T47D (cell line): ENCODE measurements around the gene SHISA7.

ENCODE experiments used
- DNase-seq, 2 experiments: peaks; one replicate each; pipeline versions ENCODE4 v3.0.0 to v3.0.0-alpha.2; 2011 to 2012; ENCODE audit warnings: low read depth in 1 of 2, low spot score in 1 of 2
- JUND ChIP-seq: IDR thresholded peaks from 2 replicates; pipeline ENCODE4 v1.6.1; 2012; ENCODE audit warnings: low read depth
- in situ Hi-C: cut with HindIII; loops from 2 replicates; pipeline ENCODE4 v1.10.0; 2016; ENCODE audit warnings: low sequenced_read_pairs, low pct_unique_long_range_greater_than_20kb

The SHISA7 gene

GRCh38 chr19:55486043-55486970 is 43.2 kb upstream of the SHISA7 start:
- no peak for TF ChIP-seq JUND
- in situ Hi-C loops, result no loop called here
- no peak for DNase-seq

GRCh38 chr19:55485439-55486011 is 42.4 kb upstream of the SHISA7 start:
- in situ Hi-C loops, result no loop called here
- DNase-seq, result no peak
- TF ChIP-seq JUND, result no peak

- no peak for TF ChIP-seq JUND
- in situ Hi-C loops, result no loop called here
- peak; percentile 53 to 86 for DNase-seq
Measured at GRCh38 chr19:55484593-55485438, 41.7 kb upstream of the SHISA7 start, which contains the start of gene NAT14. Gene NAT14, plus strand, starts transcription at chr19:55485188. Its CDS starts 521 bp downstream, at chr19:55485709.

GRCh38 chr19:55483706-55484592 is 40.8 kb upstream of the SHISA7 start:
- TF ChIP-seq JUND, result no peak
- in situ Hi-C loops, result no loop called here
- no peak for DNase-seq

- in situ Hi-C loops, result no loop called here
Measured at GRCh38 chr19:55482967-55483705, 40.0 kb upstream of the SHISA7 start.

GRCh38 chr19:55482156-55482961 is 39.3 kb upstream of the SHISA7 start:
- TF ChIP-seq JUND, result no peak
- in situ Hi-C loops, result no loop called here
- no peak for DNase-seq

More at GRCh38 chr19:55482967-55483705, 40.0 kb upstream of the SHISA7 start:
- TF ChIP-seq JUND, result no peak
- DNase-seq, result no peak

GRCh38 chr19:55481794-55482155 is 38.7 kb upstream of the SHISA7 start:
- DNase-seq, result no peak
- in situ Hi-C loops, result no loop called here
- no peak for TF ChIP-seq JUND

- no peak for TF ChIP-seq JUND
- DNase-seq, result no peak
- in situ Hi-C loops, result no loop called here
Measured at GRCh38 chr19:55481148-55481793, 38.2 kb upstream of the SHISA7 start.

- no peak for TF ChIP-seq JUND
- in situ Hi-C loops, result no loop called here
- no peak for DNase-seq
Measured at GRCh38 chr19:55479451-55480230, 36.5 kb upstream of the SHISA7 start.

- TF ChIP-seq JUND, result no peak
- DNase-seq, result no peak
- in situ Hi-C loops, result no loop called here
Measured at GRCh38 chr19:55479045-55479444, 35.9 kb upstream of the SHISA7 start.
